NCI-H1436 treated with DMSO at 0.1 percent for 48 hours (cell line): ENCODE measurements around the gene LSMEM2.
"Not testable (repeated sequence)": the region's sequence is repeated elsewhere in the genome, so short reads cannot be mapped to it uniquely, and the experiment has no call there.

ENCODE experiments used
- DNase-seq: peaks from one replicate; lab custom pipeline; 2025; lab: John Stamatoyannopoulos, UW

LSMEM2 gene

GRCh38 chr3:50264964-50265485 is 13.9 kb upstream of the LSMEM2 start:
- no peak for DNase-seq

GRCh38 chr3:50265571-50265970 is 13.3 kb upstream of the LSMEM2 start:
- no peak for DNase-seq

- DNase-seq = no peak
Observed at GRCh38 chr3:50266017-50266416, 12.9 kb upstream of the LSMEM2 start.

- DNase-seq = no peak
Observed at GRCh38 chr3:50266836-50267235, 12.1 kb upstream of the LSMEM2 start.

GRCh38 chr3:50267280-50267913 is 11.5 kb upstream of the LSMEM2 start:
- no peak for DNase-seq

GRCh38 chr3:50268276-50268675 is 10.6 kb upstream of the LSMEM2 start:
- DNase-seq = no peak

- no peak for DNase-seq
Observed at GRCh38 chr3:50268703-50269451, 10.0 kb upstream of the LSMEM2 start, which contains the start of gene SEMA3B. TSS of gene SEMA3B (plus strand) at chr3:50269147. CDS start at chr3:50269241, 94 bp downstream.

- DNase-seq = no peak
Observed at GRCh38 chr3:50269460-50269859, 9.4 kb upstream of the LSMEM2 start.

GRCh38 chr3:50269977-50270413 is 8.9 kb upstream of the LSMEM2 start:
- no peak for DNase-seq

GRCh38 chr3:50270422-50271224 is 8.3 kb upstream of the LSMEM2 start:
- no peak for DNase-seq

- no peak for DNase-seq
Observed at GRCh38 chr3:50271314-50271936, 7.5 kb upstream of the LSMEM2 start.

- DNase-seq = not testable (repeated sequence)
Observed at GRCh38 chr3:50272538-50272910, 6.4 kb upstream of the LSMEM2 start.

GRCh38 chr3:50272911-50273688 is 5.8 kb upstream of the LSMEM2 start:
- DNase-seq = no peak

- DNase-seq = no peak
Observed at GRCh38 chr3:50273689-50274065, 5.2 kb upstream of the LSMEM2 start.

GRCh38 chr3:50274371-50275104 is 4.3 kb upstream of the LSMEM2 start:
- no peak for DNase-seq

- DNase-seq = no peak
Observed at GRCh38 chr3:50275141-50275995, 3.5 kb upstream of the LSMEM2 start.

GRCh38 chr3:50275996-50276761 is 2.7 kb upstream of the LSMEM2 start:
- no peak for DNase-seq

- no peak for DNase-seq
Observed at GRCh38 chr3:50276762-50277101, 2.2 kb upstream of the LSMEM2 start.
